DND-41 (cell line): Measurements from ENCODE around the gene PKHD1.

Source experiments
- EZH2 ChIP-seq: IDR thresholded peaks from 3 replicates; pipeline ENCODE4 v1.6.1; 2012; ENCODE audit warnings: borderline replicate concordance, low read depth, mild to moderate bottlenecking, moderate library complexity, low read length, inconsistent platforms; ENCODE audit not compliant: severe bottlenecking
- TF ChIP-seq, protein P1 (sequence below): IDR thresholded peaks from 2 replicates; pipeline ENCODE4 v1.5.1; 2012; ENCODE audit warnings: borderline replicate concordance, low read length, moderate library complexity, mild to moderate bottlenecking; ENCODE audit not compliant: poor library complexity, severe bottlenecking; ENCODE audit errors: extremely low read depth

DNA sequence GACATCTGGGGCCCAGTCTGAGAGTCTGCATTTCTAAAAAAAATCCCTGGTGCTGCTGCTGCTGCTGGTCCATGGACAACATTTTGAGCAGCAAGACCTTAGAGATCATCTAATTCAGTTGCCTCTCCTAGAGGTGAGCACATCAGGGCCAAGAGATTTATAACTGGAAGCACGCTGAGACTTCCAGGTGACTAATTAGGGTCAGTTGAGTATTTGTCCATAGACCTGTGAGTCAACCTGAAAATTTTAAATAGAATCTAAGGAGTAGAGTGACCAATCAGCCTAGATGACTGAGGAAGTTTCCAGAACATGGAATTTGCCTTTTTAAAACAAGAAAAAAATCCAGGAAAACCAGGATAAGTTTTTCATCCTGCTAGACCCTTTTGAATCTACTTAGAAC, 221.4 kb downstream of the PKHD1 start:
- TF ChIP-seq, protein P1, sequence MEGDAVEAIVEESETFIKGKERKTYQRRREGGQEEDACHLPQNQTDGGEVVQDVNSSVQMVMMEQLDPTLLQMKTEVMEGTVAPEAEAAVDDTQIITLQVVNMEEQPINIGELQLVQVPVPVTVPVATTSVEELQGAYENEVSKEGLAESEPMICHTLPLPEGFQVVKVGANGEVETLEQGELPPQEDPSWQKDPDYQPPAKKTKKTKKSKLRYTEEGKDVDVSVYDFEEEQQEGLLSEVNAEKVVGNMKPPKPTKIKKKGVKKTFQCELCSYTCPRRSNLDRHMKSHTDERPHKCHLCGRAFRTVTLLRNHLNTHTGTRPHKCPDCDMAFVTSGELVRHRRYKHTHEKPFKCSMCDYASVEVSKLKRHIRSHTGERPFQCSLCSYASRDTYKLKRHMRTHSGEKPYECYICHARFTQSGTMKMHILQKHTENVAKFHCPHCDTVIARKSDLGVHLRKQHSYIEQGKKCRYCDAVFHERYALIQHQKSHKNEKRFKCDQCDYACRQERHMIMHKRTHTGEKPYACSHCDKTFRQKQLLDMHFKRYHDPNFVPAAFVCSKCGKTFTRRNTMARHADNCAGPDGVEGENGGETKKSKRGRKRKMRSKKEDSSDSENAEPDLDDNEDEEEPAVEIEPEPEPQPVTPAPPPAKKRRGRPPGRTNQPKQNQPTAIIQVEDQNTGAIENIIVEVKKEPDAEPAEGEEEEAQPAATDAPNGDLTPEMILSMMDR: no peak
- TF ChIP-seq EZH2: no peak
